ENCODE measurements around the gene ZNF423. TPM values are rescaled to one million over a fixed set of nuclear protein-coding genes. Genes with fewer than 3 reads are reported as not detected.

The ZNF423 gene
- total and polyA plus RNA-seq, 4 donors, result 1.1 to 14.8 (median 3.3) TPM

- Histone ChIP-seq H3K27ac (ENCODE audit: low read depth in 1 of 2, low read length in 1 of 2) (no peak overlapping the region), H3K9me3 (ENCODE audit: control insufficient read depth in 4 of 4, insufficient read depth in 3 of 4, low read length in 3 of 4) (no peaks in the 10 kb centered on the region), H3K9ac (ENCODE audit: insufficient read depth in 1 of 2, low read length in 2 of 2) (no peak overlapping the region), H3K4me1 (ENCODE audit: control insufficient read depth in 5 of 5, insufficient read depth in 5 of 5, low read length in 5 of 5) (peaks cover 0 to 10% (median 0%) of the 10 kb centered on the region in 5 donors), H3K36me3 (ENCODE audit: control insufficient read depth in 4 of 4, insufficient read depth in 4 of 4, low read length in 4 of 4) (peaks cover 0 to 8% (median 1%) of the 10 kb centered on the region in 4 donors), H3K4me3 (no peak overlapping the region), H3K27me3 (ENCODE audit: control insufficient read depth in 3 of 3, insufficient read depth in 3 of 3, low read length in 2 of 3) (no peaks in the 10 kb centered on the region)
- WGBS, 2 donors, result 78 to 80% methylated on average over 9 of the region's 9 CpGs
- TF ChIP-seq CTCF (IDR thresholded peaks at IDR 0.05; ENCODE audit: control extremely low read depth, extremely low read depth), result no peak
- DNase-seq (no peak), ATAC-seq (ENCODE audit: insufficient read depth, low FRiP score) (no peak)
Measured at GRCh38 chr16:49494891-49495566, 360.9 kb downstream of the ZNF423 start.

GRCh38 chr16:49494474-49494873 is 361.4 kb downstream of the ZNF423 start:
- DNase-seq (no peak), ATAC-seq (ENCODE audit: insufficient read depth, low FRiP score) (no peak)
- H3K4me1 ChIP-seq (ENCODE audit: control insufficient read depth in 5 of 5, insufficient read depth in 5 of 5, low read length in 5 of 5), result peaks cover 0 to 10% (median 0%) of the 10 kb centered on the region in 5 donors
- no peak overlapping the region for H3K27ac ChIP-seq (ENCODE audit: low read depth in 1 of 2, low read length in 1 of 2)
- no peaks in the 10 kb centered on the region for H3K9me3 ChIP-seq (ENCODE audit: control insufficient read depth in 4 of 4, insufficient read depth in 3 of 4, low read length in 3 of 4)
- no peak for TF ChIP-seq CTCF (IDR thresholded peaks at IDR 0.05; ENCODE audit: control extremely low read depth, extremely low read depth)
- H3K36me3 ChIP-seq (ENCODE audit: control insufficient read depth in 4 of 4, insufficient read depth in 4 of 4, low read length in 4 of 4), result peaks cover 0 to 13% (median 2%) of the 10 kb centered on the region in 4 donors
- no peaks in the 10 kb centered on the region for H3K27me3 ChIP-seq (ENCODE audit: control insufficient read depth in 3 of 3, insufficient read depth in 3 of 3, low read length in 2 of 3)
- WGBS, 2 donors, result 59 to 76% methylated on average over 7 of the region's 7 CpGs
- H3K9ac ChIP-seq (ENCODE audit: insufficient read depth in 1 of 2, low read length in 2 of 2), result no peak overlapping the region
- H3K4me3 ChIP-seq, result no peak overlapping the region

GRCh38 chr16:49493836-49494235 is 362.1 kb downstream of the ZNF423 start:
- Histone ChIP-seq H3K36me3 (ENCODE audit: control insufficient read depth in 4 of 4, insufficient read depth in 4 of 4, low read length in 4 of 4) (peaks cover 0 to 13% (median 2%) of the 10 kb centered on the region in 4 donors), H3K4me3 (no peak overlapping the region), H3K9me3 (ENCODE audit: control insufficient read depth in 4 of 4, insufficient read depth in 3 of 4, low read length in 3 of 4) (no peaks in the 10 kb centered on the region), H3K9ac (ENCODE audit: insufficient read depth in 1 of 2, low read length in 2 of 2) (no peak overlapping the region), H3K27ac (ENCODE audit: low read depth in 1 of 2, low read length in 1 of 2) (no peak overlapping the region), H3K27me3 (ENCODE audit: control insufficient read depth in 3 of 3, insufficient read depth in 3 of 3, low read length in 2 of 3) (no peaks in the 10 kb centered on the region), H3K4me1 (ENCODE audit: control insufficient read depth in 5 of 5, insufficient read depth in 5 of 5, low read length in 5 of 5) (peaks cover 0 to 10% (median 0%) of the 10 kb centered on the region in 5 donors)
- 91 to 100% methylated on average over 2 of the region's 2 CpGs for WGBS, 2 donors
- no peak for ATAC-seq (ENCODE audit: insufficient read depth, low FRiP score)
- no peak for TF ChIP-seq CTCF (IDR thresholded peaks at IDR 0.05; ENCODE audit: control extremely low read depth, extremely low read depth)
- no peak for DNase-seq

Data from lung (tissue), 12 donors.